IPS-11a (cell line): ENCODE results near the gene NEDD4L.
"Not testable (repeated sequence)": the region's sequence is repeated elsewhere in the genome, so short reads cannot be mapped to it uniquely, and the experiment has no call there.

ENCODE experiments used
- H3K4me3 ChIP-seq: one replicate; pipeline ENCODE4 v1.5.1; 2013; ENCODE audit warnings: low read depth, low read length, control low read depth

Gene NEDD4L

DNA sequence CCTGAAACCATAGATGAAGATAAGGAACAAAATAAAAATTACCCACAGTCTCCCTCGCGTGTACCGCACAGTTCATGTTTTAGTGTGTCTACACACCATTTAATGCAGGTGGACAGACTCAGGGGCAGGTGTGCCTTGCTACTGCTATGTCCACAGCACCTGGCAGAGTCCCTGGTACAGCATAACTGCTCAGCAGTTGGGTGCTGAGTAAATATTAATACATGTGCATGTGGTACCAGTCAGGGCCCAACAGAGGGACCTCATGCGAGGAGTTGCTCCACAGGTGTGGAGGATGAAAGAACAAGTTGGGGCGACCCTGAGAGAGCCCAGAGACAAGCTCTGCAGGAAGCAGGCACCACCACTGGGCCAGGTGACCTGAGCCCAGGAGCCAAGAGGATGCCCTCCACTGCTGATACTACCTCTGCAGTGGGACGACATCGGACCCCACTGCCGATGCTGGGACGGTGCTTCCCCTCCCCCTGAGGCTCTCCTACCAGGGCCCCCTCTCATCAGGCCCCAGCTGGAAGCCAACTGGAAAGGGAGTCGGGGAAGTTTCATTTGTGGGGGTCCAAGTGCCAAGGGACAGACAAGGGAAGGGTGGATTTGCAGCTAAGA, 100.8 kb downstream of the NEDD4L start:
- H3K4me3 ChIP-seq: no peak overlapping the region

- H3K4me3 ChIP-seq: no peak overlapping the region
These were observed 102.1 kb downstream of the NEDD4L start for GRCh38 chr18:58146099-58146498.

GRCh38 chr18:58148954-58149471, 105.0 kb downstream of the NEDD4L start:
- H3K4me3 ChIP-seq: no peak overlapping the region

- no peak overlapping the region for H3K4me3 ChIP-seq
These were observed 106.7 kb downstream of the NEDD4L start for GRCh38 chr18:58150772-58151171.

DNA sequence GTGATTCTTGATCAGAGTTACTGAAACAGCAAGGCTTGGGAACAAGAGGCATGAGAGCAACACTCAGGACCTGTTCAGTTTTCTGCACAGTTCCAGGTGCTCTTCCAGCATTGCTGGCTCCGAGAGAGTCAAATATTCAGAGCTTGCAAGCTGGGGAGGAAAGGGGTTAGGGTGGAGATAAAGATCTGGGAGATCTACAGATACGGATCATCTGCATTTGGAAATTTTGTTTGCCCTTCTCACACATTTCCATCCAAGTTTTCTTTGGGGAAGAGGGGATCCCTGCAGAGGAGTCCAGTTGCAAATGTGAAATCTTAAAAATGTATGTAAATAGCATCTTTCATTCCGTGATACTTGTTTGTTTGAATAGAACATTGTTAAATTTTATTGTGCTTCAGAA, 108.2 kb downstream of the NEDD4L start:
- H3K4me3 ChIP-seq: no peak overlapping the region

GRCh38 chr18:58152891-58153290, 108.9 kb downstream of the NEDD4L start:
- H3K4me3 ChIP-seq: no peak overlapping the region

DNA sequence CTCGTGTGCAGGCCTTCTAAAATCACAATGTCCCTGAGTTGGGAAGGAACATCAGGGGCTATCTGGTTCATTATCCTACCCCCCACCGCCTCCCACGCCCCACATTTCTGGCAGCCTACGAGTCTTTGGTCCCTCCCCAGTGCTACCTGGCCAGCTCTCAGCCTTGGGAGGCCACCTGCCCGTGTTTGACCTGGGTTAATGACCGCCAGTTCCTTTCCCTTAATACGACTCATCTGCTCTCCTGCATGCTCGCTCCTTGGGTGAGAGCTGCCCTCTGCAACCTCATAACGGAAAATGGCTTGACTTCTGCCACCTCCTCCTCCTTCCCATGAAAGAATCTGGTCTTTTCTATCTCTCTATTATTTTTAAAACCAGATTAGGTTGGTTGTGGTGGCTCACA, 112.5 kb downstream of the NEDD4L start:
- H3K4me3 ChIP-seq: no peak overlapping the region

DNA sequence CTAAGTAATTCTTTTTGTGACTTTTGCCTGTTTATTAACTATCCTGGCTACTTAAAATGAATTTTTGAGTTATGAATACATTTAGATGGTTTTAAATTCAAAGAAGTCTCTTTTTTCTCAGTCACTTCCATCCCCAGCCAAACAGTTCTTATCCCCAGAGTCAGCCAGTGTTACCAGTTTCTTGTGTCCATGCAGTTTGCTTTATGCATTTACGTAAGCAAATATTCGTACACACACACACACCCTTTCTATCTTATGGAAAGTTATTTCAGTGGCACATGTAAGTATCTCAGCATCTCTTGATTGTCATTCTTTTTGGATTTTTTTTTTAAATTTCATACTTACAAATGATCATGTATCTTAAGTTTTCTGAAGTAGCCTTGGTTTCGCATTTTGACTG, 113.2 kb downstream of the NEDD4L start:
- no peak overlapping the region for H3K4me3 ChIP-seq

GRCh38 chr18:58158008-58158407, 114.0 kb downstream of the NEDD4L start:
- no peak overlapping the region for H3K4me3 ChIP-seq

DNA sequence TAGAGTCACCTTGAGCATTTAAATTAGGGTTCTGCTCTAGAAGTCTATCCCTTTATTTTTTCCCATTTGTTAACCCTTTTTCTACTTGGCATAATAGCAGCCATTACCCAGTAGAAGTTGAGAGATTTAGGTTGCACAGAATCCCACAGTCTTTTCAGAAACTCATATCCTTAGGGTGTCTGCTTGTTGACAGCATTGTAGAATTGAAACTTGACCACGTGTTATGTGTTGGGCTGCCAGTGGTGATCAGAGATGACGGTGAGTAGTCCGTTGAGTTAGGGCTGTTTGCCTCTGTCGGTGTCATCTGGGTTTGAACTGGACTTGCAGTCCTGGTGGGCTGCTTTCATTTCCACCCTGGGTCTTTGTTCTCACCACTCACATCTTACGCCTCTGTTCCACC, 114.4 kb downstream of the NEDD4L start:
- H3K4me3 ChIP-seq: no peak overlapping the region

DNA sequence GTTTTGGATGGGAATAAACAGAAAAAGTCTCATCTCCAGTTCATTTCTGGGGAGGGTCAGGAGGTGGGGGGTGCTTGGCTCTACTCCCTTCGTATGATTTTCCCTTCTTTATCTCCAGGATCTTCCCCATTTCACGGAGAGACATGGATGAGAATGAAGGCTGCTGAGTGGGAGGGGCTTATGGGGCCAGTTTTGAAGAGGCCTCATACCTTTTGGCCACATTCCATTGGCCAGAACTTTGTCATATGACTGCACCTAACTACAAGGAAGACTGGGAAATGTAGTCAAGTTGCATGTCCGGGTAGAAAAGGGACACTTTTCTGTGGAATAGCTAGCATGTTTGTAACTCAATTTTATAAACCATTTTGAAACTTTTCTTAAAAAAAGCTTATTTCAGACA, 117.6 kb downstream of the NEDD4L start:
- H3K4me3 ChIP-seq: no peak overlapping the region

- no peak overlapping the region for H3K4me3 ChIP-seq
These were observed 118.1 kb downstream of the NEDD4L start for GRCh38 chr18:58162127-58162526.

DNA sequence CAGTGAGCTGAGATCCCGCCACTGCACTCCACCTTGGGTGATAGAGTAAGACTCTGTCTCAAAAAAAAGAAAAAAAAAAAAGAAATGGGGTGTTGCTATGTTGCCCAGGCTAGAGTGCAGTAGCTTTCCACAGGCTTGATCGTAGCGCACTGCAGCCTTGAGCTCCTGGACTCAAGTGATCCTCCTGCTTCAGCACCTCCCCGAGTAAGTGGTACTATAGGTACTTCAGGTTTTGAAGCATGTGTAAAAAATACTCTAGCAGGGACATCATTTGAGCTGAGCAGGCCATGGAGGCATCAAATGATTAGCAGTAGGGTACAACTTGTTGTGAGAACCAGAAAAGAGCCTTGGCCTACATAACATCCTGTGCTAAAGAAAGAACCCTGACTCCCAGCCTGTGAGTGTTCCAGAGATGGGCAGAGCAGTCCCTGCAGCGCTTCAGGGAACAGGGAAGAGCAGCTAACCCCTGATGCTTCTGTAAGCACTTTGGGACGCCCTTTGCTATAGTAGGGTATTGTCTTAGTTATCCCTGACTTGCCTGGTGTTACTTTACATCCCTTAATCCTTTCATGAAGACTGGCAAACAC, 119.1 kb downstream of the NEDD4L start:
- H3K4me3 ChIP-seq: no peak overlapping the region

DNA sequence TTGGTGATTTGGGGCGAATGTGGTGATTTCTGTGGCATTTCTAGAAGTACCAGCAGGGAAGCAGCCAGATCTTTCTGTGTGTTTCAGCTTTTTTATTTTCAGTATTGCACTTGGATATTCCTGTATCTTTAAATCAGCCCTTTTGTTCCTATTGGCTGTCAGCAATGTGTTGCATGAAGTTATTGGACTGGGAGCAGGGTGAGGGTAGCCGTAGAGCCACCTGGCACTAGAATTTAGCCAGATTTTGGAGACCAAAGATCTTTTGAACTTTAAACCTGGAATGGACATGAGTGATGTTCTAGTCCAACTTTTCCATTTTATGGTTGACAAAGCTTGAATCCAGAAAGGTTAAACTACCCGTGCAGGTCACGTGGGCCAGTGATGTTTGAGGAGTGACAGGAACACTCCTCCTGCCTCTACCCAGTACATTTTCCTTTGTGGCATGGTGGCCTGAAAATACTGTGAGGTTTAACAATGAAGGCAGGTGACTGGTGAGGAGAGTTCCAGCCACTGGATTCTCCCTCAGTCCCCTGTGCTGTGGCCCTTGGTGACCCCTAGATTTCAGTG, 122.3 kb downstream of the NEDD4L start:
- H3K4me3 ChIP-seq: no peak overlapping the region

DNA sequence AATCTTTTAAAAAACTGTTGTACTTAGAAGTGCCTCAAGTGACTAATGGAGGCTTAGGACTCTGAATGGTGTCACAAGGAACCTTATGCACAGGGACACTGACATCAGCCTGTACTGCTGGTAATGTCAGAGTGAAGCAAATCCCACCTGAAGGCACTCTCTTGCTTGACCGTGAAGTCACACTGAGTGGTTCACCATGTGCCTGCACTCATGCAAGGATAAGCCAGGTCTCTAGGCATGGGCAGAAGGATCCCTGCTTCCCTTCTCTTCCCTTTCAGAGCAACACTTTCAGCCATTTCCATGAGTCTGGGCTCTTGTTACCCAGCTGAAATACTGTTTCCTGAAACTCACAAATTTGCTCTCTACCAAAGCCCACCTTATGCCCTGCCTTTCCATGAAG, 123.0 kb downstream of the NEDD4L start:
- no peak overlapping the region for H3K4me3 ChIP-seq

GRCh38 chr18:58168221-58168620, 124.2 kb downstream of the NEDD4L start:
- H3K4me3 ChIP-seq: no peak overlapping the region

DNA sequence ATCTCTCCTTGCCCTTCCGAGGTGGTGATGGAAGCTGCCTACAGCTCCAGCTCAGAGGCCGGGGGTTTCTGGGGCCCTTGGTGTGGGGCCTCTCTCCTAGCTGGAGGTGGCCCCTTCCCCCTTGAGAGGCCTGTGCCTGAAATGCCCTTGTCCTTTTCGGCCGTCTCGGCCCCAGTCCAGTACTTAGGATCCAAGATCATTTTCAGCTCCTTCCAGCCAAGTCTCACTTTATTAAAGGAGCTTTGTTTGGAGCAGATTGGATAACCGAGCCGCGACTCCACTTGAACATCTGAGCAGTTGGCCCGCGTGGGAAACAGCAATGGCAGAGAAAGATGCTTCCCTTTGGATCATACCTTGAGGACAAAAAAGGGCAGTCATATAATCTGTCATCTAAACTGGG, 125.0 kb downstream of the NEDD4L start:
- H3K4me3 ChIP-seq: no peak overlapping the region

- H3K4me3 ChIP-seq: no peak overlapping the region
These were observed 125.4 kb downstream of the NEDD4L start for GRCh38 chr18:58169472-58169871.

GRCh38 chr18:58170036-58170435, 126.0 kb downstream of the NEDD4L start:
- H3K4me3 ChIP-seq: not testable (repeated sequence)

- no peak overlapping the region for H3K4me3 ChIP-seq
These were observed 128.0 kb downstream of the NEDD4L start for GRCh38 chr18:58172031-58172430.

DNA sequence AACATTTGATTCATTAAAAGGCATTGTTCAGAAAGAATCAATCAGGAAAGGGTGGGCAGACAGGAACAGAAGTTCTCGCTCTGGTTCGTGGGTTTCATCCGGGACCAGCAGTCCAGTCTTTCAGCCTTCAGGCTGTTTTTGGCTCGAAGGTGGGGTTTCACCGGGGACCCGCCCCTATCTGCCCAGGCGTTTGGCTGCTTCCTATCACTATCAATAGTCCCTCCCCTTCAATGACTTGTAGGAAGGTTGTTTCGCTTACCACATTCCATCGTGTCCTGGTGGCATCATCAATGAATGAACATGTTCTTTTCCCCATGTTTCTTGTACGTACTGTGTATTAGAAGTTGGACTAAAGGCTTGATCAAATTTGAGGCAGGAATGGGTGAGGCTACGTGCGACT, 130.3 kb downstream of the NEDD4L start:
- no peak overlapping the region for H3K4me3 ChIP-seq

- H3K4me3 ChIP-seq: no peak overlapping the region
These were observed 131.2 kb downstream of the NEDD4L start for GRCh38 chr18:58175122-58175785.
